HG02884 (cell line): ENCODE measurements around the gene PHF2.

Experiments
- ATAC-seq: cut with Tn5 transposase; IDR thresholded peaks from one replicate; pipeline ENCODE4 v1.9.1; 2021; ENCODE audit warnings: mild to moderate bottlenecking, moderate library complexity; ENCODE audit not compliant: unreplicated experiment

Gene PHF2

GRCh38 chr9:93567271-93567959, 9.0 kb upstream of the PHF2 start:
- no peak for ATAC-seq

DNA sequence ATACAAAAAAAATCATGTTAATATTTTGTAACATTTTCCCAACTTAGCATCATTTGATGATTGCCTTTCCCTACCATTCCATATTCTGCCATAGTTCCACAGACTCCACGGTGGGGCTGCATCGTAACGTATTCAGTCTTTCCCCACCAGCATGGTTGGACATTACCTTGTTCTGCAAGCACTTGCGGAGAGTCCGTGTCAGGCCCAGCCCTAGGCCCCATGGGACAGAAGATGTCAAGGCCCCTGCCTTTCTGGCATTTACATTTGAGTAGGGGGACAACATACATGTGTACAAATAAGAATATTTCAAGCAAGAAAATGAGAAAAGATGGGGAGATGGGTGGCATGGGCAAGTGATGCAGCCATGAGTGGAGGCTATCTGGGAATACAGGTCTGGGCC, 8.2 kb upstream of the PHF2 start:
- no peak for ATAC-seq

GRCh38 chr9:93569621-93570174, 6.7 kb upstream of the PHF2 start:
- no peak for ATAC-seq

DNA sequence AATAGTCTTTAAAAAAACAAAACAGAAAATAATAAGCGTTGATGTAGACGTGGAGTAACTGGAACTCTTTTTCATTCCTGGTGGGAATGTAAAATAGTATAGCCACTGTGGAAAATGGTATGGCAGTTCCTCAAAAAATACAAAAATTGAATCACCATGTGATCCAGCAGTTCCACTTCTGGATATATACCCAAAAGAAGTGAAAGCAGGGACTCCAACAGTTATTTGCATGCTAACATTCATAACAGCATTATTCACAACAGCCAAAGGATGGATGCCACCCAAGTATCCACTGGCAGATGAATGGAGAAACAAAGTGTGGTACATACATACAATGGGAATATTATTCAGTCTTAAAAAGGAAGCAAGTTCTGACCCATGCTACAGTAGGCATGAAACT, 4.2 kb upstream of the PHF2 start:
- no peak for ATAC-seq

GRCh38 chr9:93572636-93573515, 3.5 kb upstream of the PHF2 start:
- ATAC-seq: no peak

DNA sequence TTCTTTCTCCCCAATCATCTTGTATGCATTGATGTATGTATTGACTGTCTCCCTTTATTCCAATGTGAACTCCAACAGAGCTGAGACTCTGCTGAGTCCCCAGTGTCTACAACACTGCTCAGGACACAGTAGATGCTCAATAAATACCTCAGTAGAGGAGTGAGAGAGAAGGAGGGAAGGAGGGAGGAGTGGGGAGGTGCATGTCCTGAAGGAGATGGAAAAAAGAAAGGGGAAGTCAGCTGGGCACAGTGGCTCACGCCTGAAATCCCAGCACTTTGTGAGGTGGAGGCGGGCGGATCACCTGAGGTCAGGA, 2.9 kb upstream of the PHF2 start:
- no peak for ATAC-seq

- ATAC-seq: no peak
These were observed 2.1 kb upstream of the PHF2 start for GRCh38 chr9:93574091-93574899.

DNA sequence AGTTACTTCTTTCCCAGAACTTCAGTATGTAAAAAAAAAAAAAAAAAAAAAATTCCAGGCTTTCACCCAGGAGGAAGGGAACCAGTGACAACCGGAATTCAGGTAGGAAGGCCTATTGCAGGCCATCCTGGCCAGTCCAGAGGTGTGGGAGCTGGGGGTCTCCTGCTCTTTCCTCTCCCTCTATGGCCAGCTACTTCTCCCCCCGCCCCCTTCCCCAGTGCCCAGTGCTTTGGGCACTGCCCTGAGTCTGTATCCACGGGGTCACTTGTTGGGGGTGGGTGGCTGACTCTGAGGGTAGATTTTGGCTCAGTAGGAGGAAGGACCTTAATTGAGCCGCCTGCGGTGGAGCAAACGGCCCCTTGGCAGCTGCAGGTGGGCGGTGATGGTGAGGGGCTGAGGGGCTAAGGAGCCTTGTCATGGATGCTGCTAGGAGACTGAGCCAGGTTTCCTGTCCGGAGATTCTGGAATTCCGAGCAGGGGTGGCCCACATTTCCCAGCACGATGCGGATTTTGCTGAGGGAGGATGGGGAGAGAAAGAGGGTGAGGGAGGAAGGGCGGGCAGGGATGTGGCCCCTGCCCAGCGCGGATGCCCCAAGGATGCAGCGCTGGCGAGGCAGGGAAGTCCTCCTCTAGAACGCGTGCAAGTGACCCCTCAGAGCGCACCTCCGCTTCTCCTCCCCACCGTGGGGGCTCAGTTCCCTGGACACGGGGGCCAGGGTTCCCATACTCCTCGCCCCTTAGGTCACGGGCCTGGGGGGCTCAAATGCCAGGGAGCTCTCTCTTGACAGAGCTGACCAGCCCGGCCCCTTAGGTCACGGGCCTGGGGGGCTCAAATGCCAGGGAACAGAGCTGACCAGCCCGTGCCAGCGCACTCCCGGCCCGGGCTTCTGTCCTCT, 1.2 kb upstream of the PHF2 start:
- no peak for ATAC-seq

DNA sequence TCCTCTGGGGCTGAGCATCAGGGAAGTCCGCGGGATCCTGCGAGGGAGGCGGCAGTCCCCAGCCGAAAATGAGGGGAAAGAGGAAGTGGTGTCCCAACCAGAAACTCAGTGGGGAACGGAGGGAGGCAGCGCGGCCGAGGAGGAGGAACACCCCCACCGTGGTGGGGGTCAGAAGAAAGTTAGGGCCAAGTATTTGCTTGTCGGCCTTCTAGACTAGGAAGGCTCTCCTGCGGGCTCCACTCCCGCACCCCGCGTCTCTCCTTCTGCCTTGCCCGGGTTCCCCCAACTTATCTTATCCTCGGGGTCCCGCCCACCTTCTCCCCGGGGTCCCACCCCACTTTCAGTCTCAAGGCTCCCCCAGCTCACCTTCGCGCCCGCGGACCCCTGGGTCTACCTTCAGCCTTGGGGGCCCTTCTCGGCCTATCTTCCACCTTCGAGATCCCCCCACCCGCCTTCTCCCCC, 557 bp upstream of the PHF2 start:
- peak; percentile 31 for ATAC-seq

- peak; percentile 24 for ATAC-seq
These were observed 942 bp downstream of the PHF2 start for GRCh38 chr9:93577078-93577974.

DNA sequence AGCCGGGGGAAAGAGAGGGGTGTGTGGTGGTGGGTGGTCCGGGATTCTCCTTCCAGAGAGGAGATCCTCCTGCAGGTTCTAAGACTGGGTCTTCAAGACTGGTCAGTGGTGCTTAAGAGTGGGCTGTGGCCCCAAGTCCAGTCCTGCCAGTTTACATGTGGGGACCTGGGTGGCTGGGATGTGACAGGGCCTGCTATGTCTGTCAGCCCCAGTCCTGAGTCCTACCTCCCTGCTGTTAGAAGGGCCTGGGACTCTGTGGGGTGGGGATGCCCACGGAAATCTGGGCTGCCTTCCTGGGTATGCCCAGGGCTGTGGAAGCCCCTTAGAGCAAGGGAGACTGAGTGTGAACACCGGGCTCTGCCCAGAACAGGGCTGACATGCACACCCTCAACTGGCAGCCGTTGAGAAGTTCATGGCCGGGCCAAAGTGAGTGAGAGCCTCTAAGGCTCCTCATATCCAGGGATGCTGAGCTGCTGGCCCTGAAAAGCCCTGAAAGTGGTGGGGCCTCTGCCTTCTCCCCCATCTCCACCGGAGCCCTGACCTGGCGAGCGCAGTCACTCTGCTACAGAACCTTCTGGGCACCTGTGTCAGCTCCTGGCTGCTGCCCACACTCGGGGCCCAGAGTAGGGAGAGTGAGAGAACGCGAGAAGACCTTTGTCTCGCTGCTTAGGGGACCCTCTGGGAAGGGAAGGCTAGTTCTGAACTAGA, 1.7 kb downstream of the PHF2 start:
- no peak for ATAC-seq

- ATAC-seq: no peak
These were observed 2.5 kb downstream of the PHF2 start for GRCh38 chr9:93578844-93579243.

GRCh38 chr9:93579711-93580516, 3.5 kb downstream of the PHF2 start:
- no peak for ATAC-seq

DNA sequence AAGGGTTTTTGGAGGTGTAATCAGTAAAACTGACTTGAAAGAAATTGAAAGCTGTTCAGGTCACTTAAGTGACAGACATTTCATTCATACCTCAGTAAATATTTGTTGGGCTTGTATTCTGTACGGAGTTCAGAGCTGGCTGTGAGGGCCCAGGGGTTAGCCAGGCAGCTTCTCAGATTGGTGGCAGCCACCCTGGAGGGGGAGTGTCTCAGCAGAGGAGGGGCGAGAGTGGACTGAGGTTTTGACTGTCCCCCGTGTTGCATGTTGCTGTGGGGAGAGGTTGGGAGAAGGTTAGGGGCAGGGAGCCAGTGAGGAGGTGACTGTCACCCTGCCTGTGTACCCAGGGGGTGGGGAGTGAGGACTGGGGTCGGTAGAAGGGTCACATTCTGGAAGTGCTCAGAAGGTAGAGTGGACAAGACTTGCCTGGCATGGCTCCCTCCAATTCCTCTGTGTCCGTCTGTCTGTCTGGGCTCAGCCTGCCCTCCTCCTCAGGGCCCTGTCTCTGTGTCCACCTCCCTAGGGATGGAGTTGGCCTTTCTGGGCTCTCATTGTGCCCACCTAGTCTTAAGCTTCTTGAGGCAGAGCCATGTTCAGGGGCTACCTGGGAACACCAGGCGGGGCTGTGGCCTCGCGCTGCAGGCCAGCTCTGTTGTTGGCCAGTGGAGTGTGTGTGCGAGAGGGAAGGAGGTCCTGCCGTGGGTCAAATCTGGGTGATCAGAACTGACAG, 4.4 kb downstream of the PHF2 start:
- ATAC-seq: no peak

DNA sequence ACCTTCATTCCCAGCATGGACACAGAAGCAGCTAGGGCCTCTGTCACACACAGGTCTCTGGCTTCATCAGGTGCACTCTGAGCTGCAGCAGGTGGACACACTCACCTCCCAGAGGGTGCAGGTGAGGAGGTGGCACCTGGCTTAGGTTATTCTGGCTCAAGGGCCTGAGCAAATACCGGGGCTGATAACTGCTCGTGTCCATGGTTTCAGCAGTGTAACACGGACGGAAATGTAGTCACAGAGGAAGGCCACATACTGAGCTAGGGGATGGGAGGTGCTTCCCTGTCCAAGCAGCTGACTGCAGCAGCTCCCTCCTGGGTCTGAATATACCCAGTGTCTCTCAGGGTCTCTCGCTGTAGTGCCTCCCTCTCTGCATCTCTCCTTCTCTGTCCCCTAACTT, 5.7 kb downstream of the PHF2 start:
- ATAC-seq: no peak

GRCh38 chr9:93582550-93582949, 6.2 kb downstream of the PHF2 start:
- no peak for ATAC-seq

- no peak for ATAC-seq
These were observed 8.9 kb downstream of the PHF2 start for GRCh38 chr9:93585259-93585658.
